EH (cell line): ENCODE results near the gene ZNF771.
A peak's percentile ranks its signal among the peaks of the same experiment; 100 is the strongest.

Source experiments
- DNase-seq: peaks from one replicate; pipeline ENCODE4 v3.0.0-alpha.2; 2015; ENCODE audit warnings: low read depth

ZNF771 gene

DNA sequence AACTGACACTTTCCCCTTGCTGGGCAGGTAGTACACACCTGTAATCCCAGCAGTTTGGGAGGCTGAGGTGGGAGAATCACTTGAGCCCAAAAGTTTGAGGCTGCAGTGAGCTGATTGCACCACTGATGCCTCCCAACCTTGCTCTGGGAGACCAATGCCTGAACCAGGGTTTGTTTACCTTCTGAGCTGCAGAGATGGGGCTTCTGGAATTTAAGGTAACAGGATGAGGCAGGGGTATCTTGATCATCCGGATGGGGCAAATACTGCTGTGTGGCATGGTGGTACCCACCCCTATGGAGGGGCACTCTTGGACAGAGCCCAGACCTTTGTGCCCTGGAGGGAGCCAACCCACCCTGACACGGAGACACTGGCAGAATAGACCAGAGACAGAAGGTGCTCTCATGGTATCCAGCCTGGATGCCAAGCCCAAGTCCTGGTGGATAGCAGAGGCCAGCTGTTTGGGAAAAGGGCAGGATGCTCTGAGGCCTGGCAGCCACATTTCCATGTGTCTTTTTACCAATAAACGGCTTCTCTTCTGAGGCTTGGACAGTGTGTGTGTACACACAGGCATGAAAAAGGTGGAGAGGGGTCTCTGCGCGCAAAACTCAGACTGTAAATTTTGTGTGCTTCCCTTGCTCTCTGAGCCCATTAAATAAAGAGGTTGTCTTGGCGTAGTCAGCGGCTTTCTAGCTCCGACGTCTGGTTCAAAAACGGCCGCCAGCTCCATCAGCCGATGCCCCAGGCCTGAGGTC lies 7.8 kb upstream of the ZNF771 start:
- no peak for DNase-seq

- no peak for DNase-seq
Measured at GRCh38 chr16:30401768-30402425, 5.5 kb upstream of the ZNF771 start.

DNA sequence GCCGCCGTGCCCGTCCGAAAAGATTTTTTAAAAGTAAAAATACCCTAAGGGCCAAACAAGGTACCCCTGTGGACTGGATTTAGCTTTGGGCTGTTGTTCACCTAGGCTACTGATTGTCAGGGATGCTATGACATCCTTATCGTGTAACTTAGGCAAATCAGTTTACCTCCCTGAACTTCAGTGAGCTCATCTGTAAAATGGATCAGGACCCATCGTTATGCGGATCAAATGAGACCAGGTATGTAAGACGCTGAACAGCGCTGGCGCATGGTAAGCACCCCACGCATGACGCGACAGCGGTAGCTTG lies 658 bp upstream of the ZNF771 start:
- no peak for DNase-seq

DNA sequence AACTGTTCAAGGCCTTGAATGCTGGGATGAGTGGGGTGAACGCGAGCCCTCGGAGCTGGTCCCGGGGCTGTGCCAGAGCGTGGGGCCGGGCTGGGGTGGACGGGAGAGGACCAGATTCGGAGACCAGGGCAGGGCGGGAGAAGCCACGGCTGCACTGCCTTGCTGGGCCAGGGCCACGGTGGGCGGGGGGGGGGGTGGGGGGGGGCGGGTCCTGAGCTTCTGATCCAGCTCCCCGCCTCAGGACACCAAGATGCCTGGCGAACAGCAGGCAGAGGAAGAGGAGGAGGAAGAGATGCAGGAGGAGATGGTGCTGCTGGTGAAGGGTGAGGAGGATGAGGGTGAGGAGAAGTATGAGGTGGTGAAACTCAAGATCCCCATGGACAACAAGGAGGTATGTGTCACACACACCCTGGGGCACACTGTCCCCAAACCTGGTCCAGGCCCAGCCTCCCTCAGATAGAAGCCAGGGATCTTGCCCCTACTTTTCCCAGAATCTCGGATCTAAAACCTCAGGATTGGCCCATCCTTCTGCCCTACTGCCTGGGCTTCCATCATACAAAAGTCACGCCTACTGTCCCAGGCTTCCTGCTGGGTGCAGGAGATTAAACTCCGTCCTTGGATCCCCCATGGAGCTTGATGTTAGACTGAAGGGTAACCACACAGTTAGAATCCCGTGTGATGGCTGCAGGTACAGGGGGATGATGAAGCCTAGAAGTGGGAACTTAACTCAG lies 563 bp downstream of the ZNF771 start:
- peak; percentile 34 for DNase-seq

DNA sequence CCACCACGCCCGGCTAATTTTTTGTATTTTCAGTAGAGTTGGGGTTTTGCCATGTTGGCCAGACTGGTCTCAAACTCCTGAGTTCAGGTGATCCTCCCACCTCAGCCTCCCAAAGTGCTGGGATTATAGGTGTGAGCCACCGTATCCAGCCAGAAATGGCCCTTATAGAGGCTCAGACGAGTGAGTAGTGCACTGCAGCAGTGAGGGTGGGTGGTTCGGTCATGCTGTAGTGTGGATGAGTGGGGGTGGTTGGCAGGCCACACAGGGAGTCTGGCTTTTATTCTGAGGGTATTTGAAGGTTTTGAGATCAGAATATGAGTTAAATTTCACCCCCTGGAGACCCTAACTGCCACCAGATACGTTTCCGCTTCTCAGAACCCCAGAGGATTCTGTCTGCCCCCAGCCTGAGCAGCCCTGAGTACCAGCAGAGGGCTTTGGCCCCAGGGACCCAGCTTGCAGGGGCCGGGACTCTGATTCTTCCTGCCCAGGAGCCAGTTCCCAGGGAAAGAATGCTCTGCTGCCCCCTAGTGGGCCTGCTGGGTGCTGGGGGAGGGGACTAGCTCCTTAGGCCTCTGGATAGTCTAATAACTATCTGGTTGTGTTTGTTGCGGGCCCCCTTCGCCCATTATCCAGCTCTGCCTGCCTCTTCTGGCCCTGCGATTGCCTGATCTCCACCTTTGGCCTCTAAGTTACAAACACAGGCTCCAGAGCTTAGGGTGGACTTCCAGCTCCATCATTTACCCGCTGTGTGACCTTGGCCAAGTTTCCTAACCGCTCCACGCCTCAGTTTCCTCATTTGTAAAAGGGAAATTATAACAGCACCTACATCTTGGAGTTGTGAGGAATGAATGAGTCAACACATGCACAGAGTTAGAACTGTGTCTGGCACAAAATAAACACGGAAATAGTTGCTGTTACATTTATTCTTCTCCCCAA lies 2.0 kb downstream of the ZNF771 start:
- peak; percentile 85 for DNase-seq

GRCh38 chr16:30413112-30413806 lies 5.9 kb downstream of the ZNF771 start:
- no peak for DNase-seq

DNA sequence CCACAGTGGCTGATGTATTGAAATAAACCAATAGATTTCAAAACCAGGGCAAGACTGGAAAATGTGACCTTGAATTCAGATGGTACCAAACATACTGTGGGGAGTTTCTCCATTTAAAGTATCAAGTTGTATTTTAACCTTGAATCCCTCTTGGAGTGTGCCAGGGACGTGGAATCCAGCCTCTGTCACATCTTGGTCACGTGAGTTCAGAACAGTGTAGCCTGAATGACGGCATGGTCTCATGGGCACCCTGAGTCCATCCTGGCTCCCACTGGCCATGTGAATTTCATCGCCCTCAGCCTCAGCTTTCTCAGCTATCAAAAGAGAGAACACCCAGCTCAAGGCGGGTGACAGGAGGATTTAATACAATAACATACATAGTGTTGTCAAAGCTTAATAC lies 6.8 kb downstream of the ZNF771 start:
- DNase-seq = no peak

DNA sequence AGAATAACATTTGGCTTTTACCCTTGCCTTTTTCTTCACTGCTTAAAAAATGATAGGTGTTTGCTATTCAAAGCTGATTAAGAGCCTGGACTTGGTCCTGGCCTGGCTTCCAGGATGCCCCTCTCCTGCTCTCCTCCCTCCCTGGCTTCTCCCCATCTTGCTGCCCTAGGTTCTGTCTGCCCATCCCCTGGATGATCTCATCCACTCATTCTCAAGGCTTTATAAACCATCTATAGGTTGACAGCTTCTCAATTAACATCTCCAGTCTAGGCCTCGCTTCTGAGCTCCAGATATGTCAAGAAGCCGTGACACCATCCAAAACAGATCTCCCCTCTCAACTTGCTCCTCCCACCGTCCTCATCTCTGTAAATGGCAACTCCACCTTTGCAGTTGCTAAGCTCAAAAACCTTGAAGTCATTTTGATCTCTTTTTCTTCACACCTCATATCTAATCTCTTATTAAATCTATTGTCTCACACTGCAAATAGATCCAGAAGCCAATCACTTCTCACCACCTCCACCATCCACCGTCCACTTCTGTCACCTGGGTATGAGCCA lies 8.7 kb downstream of the ZNF771 start:
- no peak for DNase-seq

DNA sequence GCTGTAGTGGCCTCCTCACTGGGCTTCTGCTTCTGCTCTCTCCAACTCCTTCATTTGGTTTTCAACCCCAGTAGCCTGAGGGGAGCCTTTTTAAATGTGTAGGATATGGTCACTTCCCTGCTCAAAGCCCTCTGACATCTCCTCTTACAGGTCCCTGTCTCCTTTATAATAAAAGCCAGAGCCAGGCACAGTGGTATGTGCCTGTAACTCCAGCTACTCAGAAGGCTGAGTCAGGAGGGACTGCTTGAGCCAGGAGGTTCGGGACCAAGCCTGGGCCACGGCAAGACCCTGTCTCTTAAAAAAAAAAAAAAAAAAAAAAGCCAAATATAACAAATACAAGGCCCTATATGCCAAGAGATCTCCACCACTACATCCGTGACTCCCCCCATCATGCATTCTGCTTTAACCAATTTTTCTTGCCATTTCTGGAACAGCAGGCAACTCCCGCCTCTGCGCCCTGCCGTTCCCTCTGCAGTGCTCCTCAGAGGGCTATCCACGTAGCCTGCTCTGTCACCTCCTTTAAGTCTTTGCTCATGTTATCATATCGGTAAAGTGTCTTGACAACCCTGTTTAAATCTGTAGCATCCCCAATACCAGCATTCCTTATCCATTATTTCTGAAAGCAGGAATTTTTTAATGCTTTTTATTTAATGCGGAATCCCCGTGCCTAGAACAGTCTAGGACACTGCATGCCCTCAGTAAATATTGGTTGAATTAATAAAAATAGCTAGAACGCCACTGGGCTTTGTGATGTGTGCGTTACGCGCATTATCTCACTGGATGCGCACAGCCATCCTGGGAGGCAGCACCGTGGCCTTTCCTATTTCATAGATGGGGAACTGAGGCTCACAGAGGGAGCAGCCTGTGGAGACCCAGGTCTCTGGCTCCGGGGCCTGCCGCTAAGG lies 9.5 kb downstream of the ZNF771 start:
- no peak for DNase-seq

GRCh38 chr16:30417529-30418349 lies 10.3 kb downstream of the ZNF771 start:
- peak; percentile 89 for DNase-seq

- DNase-seq = no peak
Measured at GRCh38 chr16:30418350-30419181, 11.2 kb downstream of the ZNF771 start.

- no peak for DNase-seq
Measured at GRCh38 chr16:30421010-30421409, 13.6 kb downstream of the ZNF771 start.

DNA sequence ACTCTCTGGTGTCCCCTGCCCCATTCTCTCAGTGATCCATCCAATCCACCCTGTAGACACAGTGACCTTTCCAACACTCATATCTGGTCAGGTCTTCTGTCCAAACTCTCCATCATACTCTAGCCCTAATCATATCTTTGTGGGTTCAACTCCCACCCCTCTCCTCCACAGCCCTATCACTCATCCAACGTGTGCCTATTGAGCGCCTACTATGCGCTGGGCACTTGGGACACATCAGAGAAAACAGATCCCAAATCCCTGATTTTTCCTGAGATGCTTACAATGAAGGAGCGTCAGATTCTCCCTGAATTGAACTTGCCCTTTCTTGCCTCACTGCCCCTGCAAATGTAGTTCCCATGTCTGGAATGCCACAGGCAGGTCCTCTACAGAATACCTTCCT lies 20.6 kb downstream of the ZNF771 start:
- no peak for DNase-seq

GRCh38 chr16:30429418-30429677 lies 21.9 kb downstream of the ZNF771 start:
- DNase-seq = no peak

DNA sequence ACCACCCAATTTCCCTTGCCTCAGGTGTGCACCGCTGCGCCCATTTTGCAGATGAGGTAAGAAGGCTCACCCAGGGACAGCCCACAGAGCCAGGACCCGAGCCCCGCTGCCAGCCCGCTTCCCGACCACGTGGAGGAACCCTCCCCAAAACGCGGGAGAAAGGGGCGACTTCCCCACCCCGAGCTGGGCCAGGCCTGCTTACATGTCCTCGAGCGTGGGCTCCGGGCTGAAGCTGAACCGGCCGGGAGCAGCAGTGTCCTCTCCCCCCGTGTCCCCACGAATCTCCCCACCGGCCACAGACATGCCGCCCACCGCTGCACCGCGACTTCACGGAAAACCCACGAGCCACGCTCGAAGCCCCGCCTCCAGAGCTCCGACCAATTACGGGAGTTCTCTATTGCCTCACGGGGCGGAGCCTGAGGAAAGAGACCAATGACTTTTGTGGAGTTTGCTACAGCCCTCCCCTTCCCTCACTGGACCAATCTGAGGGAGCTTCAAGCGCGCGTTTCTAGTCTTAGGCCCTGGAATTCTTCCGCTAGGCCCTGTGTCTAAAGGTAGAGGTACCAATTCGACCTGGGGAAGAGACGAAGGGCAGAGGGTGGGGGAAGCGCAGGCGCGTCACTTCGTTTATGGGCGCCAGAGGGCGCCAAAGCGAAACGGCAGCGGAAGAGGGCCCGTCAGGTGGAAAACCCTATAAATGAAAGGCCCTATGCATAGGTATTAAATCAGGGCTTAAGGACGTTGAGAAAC lies 22.4 kb downstream of the ZNF771 start, which contains the start of gene DCTPP1:
DCTPP1 (minus strand) TSS at position 353 of the 750 bp plus-strand sequence; CDS start at position 303, 50 bp downstream.
- peak; percentile 99 for DNase-seq

GRCh38 chr16:30430428-30430970 lies 23.1 kb downstream of the ZNF771 start:
- DNase-seq = no peak

DNA sequence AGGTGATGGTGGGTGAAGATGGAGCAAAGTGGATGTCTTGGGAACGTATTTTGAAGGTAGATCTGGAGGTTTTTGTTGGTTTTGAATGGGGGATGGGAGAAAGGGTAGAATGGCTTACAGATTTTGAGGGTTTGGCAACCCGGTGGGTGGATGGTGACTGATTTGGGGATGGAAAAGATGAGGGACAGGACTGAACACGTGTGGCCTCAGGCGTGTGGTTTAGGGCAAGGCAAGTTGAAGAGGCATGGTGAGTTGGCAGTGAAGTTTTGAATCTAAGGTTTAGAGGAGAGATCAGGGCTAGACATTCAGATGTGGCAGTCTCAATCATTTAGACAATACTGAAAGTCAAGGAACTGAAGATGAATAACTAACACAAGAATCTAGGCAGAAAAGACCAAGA lies 27.4 kb downstream of the ZNF771 start:
- DNase-seq = no peak
